HUES48 (cell line): ENCODE data around the gene ARHGAP24.

Experiments
- H3K27ac ChIP-seq: one replicate; pipeline ENCODE4 v1.7.0; 2013; ENCODE audit warnings: low read depth, low read length, inconsistent platforms
- H3K27me3 ChIP-seq: 2 replicates; pipeline ENCODE4 v1.6.1; 2013; ENCODE audit warnings: mild to moderate bottlenecking, low read length; ENCODE audit not compliant: control insufficient read depth, insufficient read depth
- H3K36me3 ChIP-seq: 2 replicates; pipeline ENCODE4 v1.6.1; 2013; ENCODE audit warnings: low read length; ENCODE audit not compliant: control insufficient read depth, insufficient read depth
- H3K4me1 ChIP-seq: 2 replicates; pipeline ENCODE4 v1.6.1; 2013; ENCODE audit warnings: mild to moderate bottlenecking, low read length; ENCODE audit not compliant: control insufficient read depth, insufficient read depth
- H3K4me3 ChIP-seq: 2 replicates; pipeline ENCODE4 v1.5.1; 2013; ENCODE audit warnings: mild to moderate bottlenecking, low read depth, low read length
- H3K9ac ChIP-seq: 2 replicates; pipeline ENCODE4 v1.6.1; 2013; ENCODE audit warnings: mild to moderate bottlenecking, low read depth, low read length, moderate library complexity
- H3K9me3 ChIP-seq: 2 replicates; pipeline ENCODE4 v1.6.1; 2013; ENCODE audit warnings: low read length; ENCODE audit not compliant: control insufficient read depth, insufficient read depth

ARHGAP24 gene

DNA sequence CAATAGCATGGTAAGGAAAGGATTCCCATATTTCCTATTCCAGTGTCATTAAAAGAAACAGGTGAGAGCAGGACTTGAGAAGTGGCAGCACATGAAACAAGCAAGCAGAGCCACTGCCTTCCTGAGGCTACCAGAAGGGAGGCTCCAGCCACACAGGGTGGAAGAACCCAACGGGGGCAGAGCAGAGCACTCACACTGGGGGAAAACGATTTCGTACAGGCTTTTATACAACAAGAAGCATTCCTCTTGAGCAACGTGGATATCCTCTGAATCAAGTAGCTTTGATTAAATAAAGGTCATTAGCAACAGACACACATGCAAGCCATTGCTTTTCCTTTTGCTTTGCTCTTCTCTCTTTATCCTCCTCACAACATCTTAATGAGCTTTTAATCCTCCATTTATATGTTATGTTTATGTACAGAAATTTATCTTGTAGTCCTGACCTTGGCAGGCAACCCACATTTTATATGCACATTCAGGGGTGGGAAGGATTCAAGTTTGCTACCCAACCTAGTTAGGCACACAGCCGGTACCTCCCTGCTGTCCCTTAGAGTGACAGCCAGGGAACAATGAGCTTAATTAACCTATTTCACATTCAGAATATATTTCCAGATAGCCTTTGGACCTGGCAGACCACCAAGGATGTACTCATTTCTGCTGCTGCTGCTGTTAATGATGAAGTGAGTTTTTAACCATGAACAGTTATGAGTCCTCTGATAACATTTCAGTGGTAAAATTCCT lies 202.1 kb downstream of the ARHGAP24 start:
- Histone ChIP-seq H3K9me3 (no peaks in the 10 kb centered on the region), H3K4me3 (no peak overlapping the region), H3K4me1 (peaks cover 45% of the 10 kb centered on the region), H3K9ac (no peak overlapping the region), H3K36me3 (no peaks in the 10 kb centered on the region), H3K27me3 (no peaks in the 10 kb centered on the region), H3K27ac (no peak overlapping the region)

DNA sequence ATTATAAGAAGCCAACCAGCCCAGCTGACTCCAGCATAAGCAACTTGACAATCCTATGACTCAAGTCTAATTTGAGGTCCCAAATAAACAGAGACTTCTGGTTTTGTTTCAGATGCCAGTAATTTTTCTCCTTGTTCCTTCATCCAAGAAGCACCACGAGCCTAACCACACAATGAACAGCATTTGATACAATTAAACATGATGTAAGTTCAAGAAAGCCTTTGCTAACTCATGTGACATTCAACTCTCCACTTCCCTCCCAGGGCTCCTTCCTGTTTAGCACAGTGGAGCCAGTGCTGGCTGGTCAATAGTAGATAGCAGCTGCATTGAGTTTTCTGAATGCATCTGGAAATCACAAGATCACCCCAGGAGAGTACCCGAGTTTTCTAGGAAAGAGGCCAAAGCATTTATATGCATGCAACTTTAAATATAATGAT lies 206.3 kb downstream of the ARHGAP24 start:
- no peaks in the 10 kb centered on the region for H3K9me3 ChIP-seq
- H3K4me1 ChIP-seq: peaks cover 24% of the 10 kb centered on the region
- no peaks in the 10 kb centered on the region for H3K27me3 ChIP-seq
- no peaks in the 10 kb centered on the region for H3K36me3 ChIP-seq
- H3K9ac ChIP-seq: no peak overlapping the region
- no peak overlapping the region for H3K4me3 ChIP-seq
- no peak overlapping the region for H3K27ac ChIP-seq

DNA sequence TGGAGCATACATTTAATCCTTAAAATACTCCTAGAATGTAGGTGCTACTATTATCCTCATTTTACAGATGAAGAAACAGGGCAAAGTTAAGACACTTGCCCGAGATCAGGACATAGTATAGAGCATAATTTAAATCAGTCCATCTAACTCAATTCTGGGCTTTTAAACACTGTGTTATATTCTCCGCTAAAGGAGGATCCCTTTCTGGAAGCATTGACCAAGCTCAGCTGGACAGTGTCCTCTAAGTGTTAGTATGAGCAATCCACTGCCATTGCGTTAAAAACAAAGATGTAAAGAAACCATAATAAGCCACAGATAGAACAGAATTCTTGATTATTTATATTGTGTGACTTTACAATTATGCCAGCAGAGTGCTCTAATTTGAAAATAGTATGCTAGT lies 207.0 kb downstream of the ARHGAP24 start:
- no peaks in the 10 kb centered on the region for H3K9me3 ChIP-seq
- no peaks in the 10 kb centered on the region for H3K27me3 ChIP-seq
- H3K4me3 ChIP-seq: no peak overlapping the region
- H3K9ac ChIP-seq: no peak overlapping the region
- peaks cover 18% of the 10 kb centered on the region for H3K4me1 ChIP-seq
- H3K27ac ChIP-seq: no peak overlapping the region
- no peaks in the 10 kb centered on the region for H3K36me3 ChIP-seq

DNA sequence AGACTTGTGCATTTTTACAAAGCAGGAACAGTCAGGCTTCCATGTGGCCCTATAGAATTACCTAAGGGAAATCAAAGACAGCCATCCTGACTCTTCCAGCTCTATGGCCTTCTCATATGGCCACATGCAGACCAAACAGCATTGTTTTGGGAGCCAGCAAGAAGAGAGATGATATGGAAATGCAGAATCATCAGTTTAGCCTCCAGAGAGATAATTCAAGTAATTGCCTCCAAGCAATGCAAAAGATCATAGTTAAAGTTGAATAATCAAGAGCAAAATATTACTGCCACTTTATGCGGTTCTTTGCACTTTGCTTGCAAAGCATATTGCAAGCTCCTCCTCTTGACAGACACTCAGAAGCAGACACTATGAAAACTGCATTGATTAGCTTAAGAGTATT lies 207.4 kb downstream of the ARHGAP24 start:
- Histone ChIP-seq H3K27ac (no peak overlapping the region), H3K4me3 (no peak overlapping the region), H3K9me3 (no peaks in the 10 kb centered on the region), H3K27me3 (no peaks in the 10 kb centered on the region), H3K4me1 (peaks cover 15% of the 10 kb centered on the region), H3K36me3 (no peaks in the 10 kb centered on the region), H3K9ac (no peak overlapping the region)

DNA sequence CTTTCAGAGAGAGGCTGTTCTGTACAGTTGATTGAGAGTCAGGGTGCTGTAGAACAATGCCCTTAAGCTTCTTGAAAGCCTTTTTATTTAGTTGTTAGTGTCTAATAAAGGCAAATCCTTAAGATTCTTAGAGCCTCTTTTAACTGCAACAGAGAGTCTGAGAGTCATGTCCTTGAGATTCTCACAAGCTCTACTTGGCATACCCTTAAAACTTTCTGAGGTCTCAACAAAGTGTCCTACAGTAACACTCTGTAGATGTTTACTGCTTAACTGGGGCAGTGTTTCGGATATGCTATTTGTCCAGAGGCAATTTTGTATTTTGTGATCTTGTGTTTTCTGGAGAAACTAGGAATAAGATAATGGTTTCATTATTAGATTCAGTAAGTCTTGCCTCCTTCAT lies 209.7 kb downstream of the ARHGAP24 start:
- Histone ChIP-seq H3K36me3 (no peaks in the 10 kb centered on the region), H3K9ac (no peak overlapping the region), H3K9me3 (no peaks in the 10 kb centered on the region), H3K4me3 (no peak overlapping the region), H3K4me1 (0 out of 2 replicates have a peak, but pooled peaks cover 5% of the 10 kb centered on the region), H3K27ac (no peak overlapping the region), H3K27me3 (no peaks in the 10 kb centered on the region)

DNA sequence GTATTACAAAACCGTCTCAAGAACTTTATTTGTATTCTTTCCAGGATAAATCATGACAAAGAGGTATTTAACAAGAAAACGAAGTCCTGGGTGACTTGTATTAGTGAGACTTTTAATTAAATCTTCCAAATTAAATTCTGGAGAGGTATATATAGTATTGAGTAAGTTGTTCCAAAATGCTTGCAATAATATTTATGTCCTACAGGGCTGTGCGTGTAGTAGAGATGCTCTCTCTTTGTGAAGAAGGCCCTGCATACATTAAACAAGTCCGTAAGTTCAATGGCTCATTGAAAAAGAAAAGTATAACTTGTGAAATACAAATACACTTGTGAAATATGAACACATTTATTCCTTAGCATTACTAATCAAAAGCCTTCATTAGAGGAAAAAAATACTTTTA lies 211.4 kb downstream of the ARHGAP24 start:
- H3K36me3 ChIP-seq: no peaks in the 10 kb centered on the region
- 0 out of 2 replicates have a peak, but pooled peaks cover 5% of the 10 kb centered on the region for H3K4me1 ChIP-seq
- no peak overlapping the region for H3K27ac ChIP-seq
- H3K27me3 ChIP-seq: no peaks in the 10 kb centered on the region
- no peak overlapping the region for H3K9ac ChIP-seq
- H3K4me3 ChIP-seq: no peak overlapping the region
- H3K9me3 ChIP-seq: no peaks in the 10 kb centered on the region

DNA sequence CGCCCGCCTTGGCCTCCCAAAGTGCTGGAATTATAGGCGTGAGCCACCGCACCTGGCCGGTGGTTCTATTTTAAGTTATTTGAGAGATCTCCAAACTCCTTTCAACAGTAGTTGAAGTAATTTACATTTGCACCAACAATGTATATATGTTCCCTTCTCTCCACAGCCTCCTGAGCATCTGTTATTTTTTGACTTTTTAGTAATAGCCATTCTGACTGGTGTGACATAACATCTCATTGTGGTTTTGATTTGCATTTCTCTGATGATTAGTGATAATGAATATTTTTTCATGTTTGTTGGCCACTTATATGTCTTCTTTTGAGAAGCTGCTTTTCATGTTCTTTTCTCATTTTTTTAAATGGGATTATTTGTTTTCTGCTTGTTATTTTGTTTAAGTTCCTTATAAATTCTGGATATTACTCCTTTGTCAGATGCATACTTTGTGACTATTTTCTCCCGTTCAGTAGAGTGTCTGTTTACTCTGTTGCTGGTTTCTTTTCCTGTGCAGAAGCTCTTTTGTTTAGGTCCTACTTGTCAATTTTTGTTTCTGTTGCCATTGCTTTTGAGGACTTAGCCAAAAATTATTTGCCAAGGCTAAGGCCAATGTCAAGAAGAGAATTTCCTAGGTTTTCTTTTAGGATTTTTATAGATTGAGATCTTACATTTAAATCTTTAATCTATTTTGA lies 213.2 kb downstream of the ARHGAP24 start:
- Histone ChIP-seq H3K4me1 (no peaks in the 10 kb centered on the region), H3K36me3 (no peaks in the 10 kb centered on the region), H3K27me3 (no peaks in the 10 kb centered on the region), H3K4me3 (no peak overlapping the region), H3K9me3 (no peaks in the 10 kb centered on the region), H3K9ac (no peak overlapping the region), H3K27ac (no peak overlapping the region)

DNA sequence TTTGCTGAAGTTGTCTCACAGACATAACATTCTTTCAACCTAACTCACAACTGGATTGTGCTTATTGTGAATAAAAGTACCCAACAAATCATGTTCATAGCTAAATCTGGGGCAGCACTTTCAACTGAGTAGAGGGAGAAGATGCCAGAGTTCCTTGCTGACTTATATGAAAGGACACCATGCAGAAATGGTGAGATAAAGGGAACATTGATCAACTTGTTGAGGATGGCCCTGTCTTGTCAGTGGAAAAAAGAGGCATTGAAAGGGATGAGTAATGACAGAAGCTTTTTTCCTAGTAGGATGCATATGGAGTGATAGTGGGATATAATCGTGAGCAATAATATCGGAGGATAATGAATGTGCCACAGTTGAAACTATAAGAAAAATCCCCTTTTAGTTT lies 221.7 kb downstream of the ARHGAP24 start:
- H3K27ac ChIP-seq: no peak overlapping the region
- no peak overlapping the region for H3K9ac ChIP-seq
- no peaks in the 10 kb centered on the region for H3K27me3 ChIP-seq
- no peaks in the 10 kb centered on the region for H3K36me3 ChIP-seq
- no peak overlapping the region for H3K4me3 ChIP-seq
- no peaks in the 10 kb centered on the region for H3K9me3 ChIP-seq
- no peaks in the 10 kb centered on the region for H3K4me1 ChIP-seq

DNA sequence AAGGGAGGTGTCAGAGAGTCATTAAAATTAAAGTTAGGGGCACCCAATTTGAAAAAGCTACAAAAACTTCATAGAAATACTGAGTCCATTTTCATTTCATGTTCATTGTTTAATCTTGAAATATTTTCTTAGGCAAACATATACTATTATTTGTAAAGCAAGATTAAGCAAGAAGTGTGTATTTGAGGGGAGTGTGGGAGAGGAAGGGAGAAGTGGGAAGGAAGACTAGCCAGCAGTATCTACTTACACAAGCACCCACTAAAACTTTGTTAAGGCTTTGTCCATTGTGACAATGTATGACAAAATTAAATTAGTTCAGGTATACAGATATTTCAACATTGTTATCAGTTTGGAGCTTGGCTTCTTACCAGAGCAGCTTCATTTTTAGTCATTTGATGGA lies 222.9 kb downstream of the ARHGAP24 start:
- Histone ChIP-seq H3K4me3 (no peak overlapping the region), H3K9me3 (no peaks in the 10 kb centered on the region), H3K9ac (no peak overlapping the region), H3K27ac (no peak overlapping the region), H3K4me1 (no peaks in the 10 kb centered on the region), H3K27me3 (no peaks in the 10 kb centered on the region), H3K36me3 (no peaks in the 10 kb centered on the region)

DNA sequence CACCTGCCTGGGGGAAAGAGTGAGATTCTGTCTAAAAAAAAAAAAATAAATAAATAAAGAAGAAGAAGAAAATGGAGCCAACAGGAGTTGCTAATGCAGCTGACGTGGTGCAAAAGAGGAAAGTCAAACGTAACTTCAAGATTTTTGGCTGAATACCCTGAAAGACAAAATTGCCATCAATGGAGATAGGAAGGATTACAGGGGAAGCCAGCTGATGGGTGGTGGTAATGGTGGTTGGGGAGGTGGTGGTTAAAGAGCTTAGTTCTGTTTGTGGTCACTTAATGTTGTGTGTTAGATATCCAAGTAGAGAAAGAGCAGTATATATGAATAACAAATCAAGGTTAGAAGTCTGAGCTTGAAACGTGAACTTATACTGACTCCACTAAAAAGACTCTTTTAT lies 225.4 kb downstream of the ARHGAP24 start:
- Histone ChIP-seq H3K4me1 (no peaks in the 10 kb centered on the region), H3K4me3 (no peak overlapping the region), H3K27me3 (no peaks in the 10 kb centered on the region), H3K9me3 (no peaks in the 10 kb centered on the region), H3K36me3 (no peaks in the 10 kb centered on the region), H3K9ac (no peak overlapping the region), H3K27ac (no peak overlapping the region)

DNA sequence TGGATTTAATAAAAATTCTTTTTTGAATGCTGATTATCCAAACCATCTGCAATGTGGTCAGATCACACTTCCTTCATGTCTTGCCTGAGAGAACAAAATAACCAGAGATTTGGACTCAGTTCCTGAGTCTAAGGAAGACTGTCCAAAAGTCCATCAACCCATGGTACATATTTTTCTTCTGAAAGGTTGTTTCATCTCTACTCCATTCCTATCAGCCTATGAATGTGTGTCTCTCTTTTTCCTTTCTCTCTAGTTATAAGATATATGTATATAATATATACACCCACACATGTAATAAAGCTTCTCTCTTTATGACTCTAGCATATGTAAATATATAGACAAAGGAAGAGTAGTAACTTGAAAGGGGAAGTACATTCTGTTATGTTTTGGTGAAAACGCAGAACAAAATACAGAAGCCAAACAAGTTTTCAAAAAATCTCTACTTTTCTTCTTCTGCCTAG lies 226.9 kb downstream of the ARHGAP24 start:
- Histone ChIP-seq H3K9ac (no peak overlapping the region), H3K27ac (no peak overlapping the region), H3K9me3 (no peaks in the 10 kb centered on the region), H3K4me1 (no peaks in the 10 kb centered on the region), H3K4me3 (no peak overlapping the region), H3K27me3 (no peaks in the 10 kb centered on the region), H3K36me3 (no peaks in the 10 kb centered on the region)
